ENCODE data around the gene CYP4F3. TPM values are rescaled to one million over a fixed set of nuclear protein-coding genes. Genes with fewer than 3 reads are reported as not detected.
"Not testable (repeated sequence)": the region's sequence is repeated elsewhere in the genome, so short reads cannot be mapped to it uniquely, and the experiment has no call there.

Gene CYP4F3
- total RNA-seq, 1 donor from 2014 or later: 0.14 TPM

DNA sequence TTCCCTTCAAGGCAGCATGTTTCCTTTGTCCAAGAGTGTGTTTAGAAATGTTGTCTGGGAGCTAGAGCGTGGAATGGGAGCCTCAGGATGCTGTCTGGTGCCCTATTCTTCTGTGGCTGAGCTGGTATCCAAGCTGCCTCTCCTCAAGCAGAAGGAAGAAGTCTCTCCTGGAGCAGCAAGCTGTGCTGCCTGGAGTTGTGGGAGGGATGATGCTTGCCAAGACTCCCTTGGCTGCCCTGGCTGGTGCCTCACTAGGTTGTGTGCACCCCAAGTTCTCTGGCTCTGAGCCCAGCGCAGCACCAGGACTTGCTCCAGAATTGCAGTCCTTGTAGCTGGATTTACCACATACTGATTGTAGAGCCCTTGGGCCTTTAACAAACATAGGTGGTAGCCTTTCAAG, 4.7 kb upstream of the CYP4F3 start:
- Mint-ChIP-seq H3K27ac (no peak overlapping the region), H3K4me1 (ENCODE audit: low read depth) (no peaks in the 10 kb centered on the region), H3K36me3 (ENCODE audit: low read depth) (no peaks in the 10 kb centered on the region), H3K27me3 (ENCODE audit: low read depth) (peaks cover 5% of the 10 kb centered on the region), H3K9me3 (no peaks in the 10 kb centered on the region), H3K4me3 (ENCODE audit: low read depth) (no peak overlapping the region)
- intact Hi-C loops (cut with micrococcal nuclease): no loop called here
- DNase-seq (ENCODE audit: low spot score): no peak

DNA sequence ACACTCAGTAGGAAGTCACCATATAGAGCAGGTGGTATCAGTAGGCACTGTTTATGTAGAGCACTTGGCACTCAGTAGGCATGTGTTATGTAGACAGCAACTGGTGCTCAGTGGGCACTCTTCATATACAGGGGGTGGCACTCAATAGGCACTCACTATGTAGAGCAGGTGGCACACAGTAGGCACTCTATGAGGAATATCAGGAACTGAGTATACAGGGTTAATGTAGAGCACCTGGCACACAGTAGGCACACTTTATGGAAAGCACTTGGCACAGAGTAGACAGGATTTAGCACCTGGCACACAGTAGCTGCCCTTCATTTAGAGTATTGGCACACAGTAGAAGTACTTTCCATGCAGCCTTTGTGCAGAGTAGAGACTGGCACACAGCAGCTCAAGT, 1.1 kb upstream of the CYP4F3 start:
- Mint-ChIP-seq H3K4me3 (ENCODE audit: low read depth) (no peak overlapping the region), H3K27ac (no peak overlapping the region), H3K4me1 (ENCODE audit: low read depth) (no peaks in the 10 kb centered on the region), H3K9me3 (no peaks in the 10 kb centered on the region), H3K27me3 (ENCODE audit: low read depth) (peaks cover under 1% of the 10 kb centered on the region), H3K36me3 (ENCODE audit: low read depth) (no peaks in the 10 kb centered on the region)
- DNase-seq (ENCODE audit: low spot score): no peak
- intact Hi-C loops (cut with micrococcal nuclease): no loop called here

DNA sequence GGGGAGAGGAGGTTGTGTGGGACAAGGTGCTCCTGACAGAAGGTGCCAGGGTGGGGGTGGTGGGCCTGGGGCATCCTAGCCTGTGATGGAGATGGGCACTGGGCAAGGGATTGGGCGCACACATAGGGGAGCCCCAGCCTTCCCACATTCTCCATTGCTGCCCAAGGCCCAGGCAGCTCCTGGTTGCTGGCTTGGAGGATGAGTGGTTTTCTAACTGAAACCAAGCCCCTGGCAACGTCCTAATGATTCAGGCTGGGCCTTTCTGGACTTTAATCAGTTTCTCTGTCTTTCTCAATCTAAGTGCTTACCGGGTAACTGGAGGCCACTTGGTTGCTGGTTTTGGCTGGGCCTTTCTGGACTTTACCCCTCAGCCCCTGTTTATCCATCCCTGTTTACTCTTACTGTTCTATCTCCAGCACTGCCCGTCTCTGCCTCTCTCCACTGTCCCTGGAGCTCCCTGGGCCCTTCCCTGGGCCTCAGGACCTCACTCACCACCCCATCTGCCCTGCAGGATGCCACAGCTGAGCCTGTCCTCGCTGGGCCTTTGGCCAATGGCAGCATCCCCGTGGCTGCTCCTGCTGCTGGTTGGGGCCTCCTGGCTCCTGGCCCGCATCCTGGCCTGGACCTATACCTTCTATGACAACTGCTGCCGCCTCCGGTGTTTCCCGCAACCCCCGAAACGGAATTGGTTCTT, 354 bp downstream of the CYP4F3 start:
- Mint-ChIP-seq H3K4me3 (ENCODE audit: low read depth) (no peak overlapping the region), H3K36me3 (ENCODE audit: low read depth) (no peaks in the 10 kb centered on the region), H3K27me3 (ENCODE audit: low read depth) (no peaks in the 10 kb centered on the region), H3K27ac (no peak overlapping the region), H3K4me1 (ENCODE audit: low read depth) (no peaks in the 10 kb centered on the region), H3K9me3 (no peaks in the 10 kb centered on the region)
- intact Hi-C loops (cut with micrococcal nuclease): no loop called here
- DNase-seq (ENCODE audit: low spot score): no peak

DNA sequence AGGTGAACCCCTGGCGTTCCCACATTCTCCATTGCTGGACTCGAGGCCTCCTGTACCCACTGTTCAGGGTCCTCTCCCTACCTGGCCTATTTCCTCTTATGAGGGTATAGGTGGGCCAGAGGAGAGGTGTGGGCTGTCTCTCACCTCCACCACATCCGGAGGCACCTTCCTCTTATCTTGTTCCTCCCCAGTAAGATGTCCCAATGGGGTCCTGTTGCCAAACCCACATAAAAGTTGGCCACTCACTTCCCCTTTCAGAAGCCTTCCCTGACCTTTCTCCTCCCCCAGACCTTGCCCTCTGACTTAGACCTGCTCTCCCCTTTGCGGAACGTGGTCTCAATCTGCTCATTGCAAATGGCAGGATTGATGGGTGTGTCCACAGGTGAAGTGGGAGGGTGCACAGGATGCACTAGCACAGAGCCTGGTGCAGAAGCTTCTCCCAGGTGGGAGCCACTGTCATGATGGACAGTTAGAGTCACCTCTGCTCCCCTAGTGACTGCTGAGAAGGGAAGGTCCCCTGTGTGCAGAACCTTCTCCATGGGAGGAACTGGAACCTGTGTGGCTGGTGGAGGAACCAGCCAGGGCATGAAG, 1.3 kb downstream of the CYP4F3 start:
- H3K27ac Mint-ChIP-seq: no peak overlapping the region
- no peaks in the 10 kb centered on the region for H3K36me3 Mint-ChIP-seq (ENCODE audit: low read depth)
- no peak overlapping the region for H3K4me3 Mint-ChIP-seq (ENCODE audit: low read depth)
- no peaks in the 10 kb centered on the region for H3K9me3 Mint-ChIP-seq
- intact Hi-C loops (cut with micrococcal nuclease): no loop called here
- no peaks in the 10 kb centered on the region for H3K4me1 Mint-ChIP-seq (ENCODE audit: low read depth)
- DNase-seq (ENCODE audit: low spot score): no peak
- H3K27me3 Mint-ChIP-seq (ENCODE audit: low read depth): no peaks in the 10 kb centered on the region

DNA sequence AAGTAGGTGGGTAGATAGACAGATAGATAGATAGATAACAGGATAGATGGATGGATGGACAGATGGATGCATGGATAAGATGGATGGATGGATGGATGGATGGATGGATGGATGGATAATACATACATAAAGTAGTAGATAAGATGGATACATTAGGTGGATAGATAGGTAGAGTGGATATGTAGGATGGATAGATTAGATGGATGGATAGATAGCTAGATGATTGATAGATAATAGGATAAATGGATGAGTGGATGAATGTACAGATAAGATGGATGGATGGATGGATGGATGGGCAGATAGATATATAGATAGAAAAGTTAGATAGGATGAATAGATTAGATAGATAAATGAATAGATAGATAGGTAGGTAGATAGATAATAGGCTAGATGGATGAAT, 2.1 kb downstream of the CYP4F3 start:
- no peaks in the 10 kb centered on the region for H3K27me3 Mint-ChIP-seq (ENCODE audit: low read depth)
- no peak overlapping the region for H3K4me3 Mint-ChIP-seq (ENCODE audit: low read depth)
- H3K27ac Mint-ChIP-seq: no peak overlapping the region
- DNase-seq (ENCODE audit: low spot score): no peak
- intact Hi-C loops (cut with micrococcal nuclease): no loop called here
- no peaks in the 10 kb centered on the region for H3K9me3 Mint-ChIP-seq
- no peaks in the 10 kb centered on the region for H3K36me3 Mint-ChIP-seq (ENCODE audit: low read depth)
- H3K4me1 Mint-ChIP-seq (ENCODE audit: low read depth): no peaks in the 10 kb centered on the region

DNA sequence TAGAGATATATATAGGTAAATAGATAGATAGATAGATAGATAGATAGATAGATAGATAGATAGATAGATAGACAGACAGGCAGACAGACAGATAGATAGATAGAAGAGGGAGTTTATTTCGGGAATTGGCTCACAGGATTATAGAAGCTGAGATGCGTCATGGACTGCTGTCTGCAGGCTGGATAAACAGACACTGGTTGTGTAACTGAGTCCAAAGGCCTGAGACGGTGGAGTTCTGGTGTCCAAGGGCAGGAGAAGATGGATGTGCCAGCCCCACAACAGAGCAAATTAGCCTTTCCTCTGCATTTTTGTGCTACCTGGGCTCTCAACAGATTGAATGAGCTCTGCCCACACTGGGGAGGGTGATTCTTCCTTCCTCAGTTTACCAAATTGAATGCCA, 2.7 kb downstream of the CYP4F3 start:
- Mint-ChIP-seq H3K9me3 (no peaks in the 10 kb centered on the region), H3K4me3 (ENCODE audit: low read depth) (no peak overlapping the region), H3K4me1 (ENCODE audit: low read depth) (no peaks in the 10 kb centered on the region), H3K36me3 (ENCODE audit: low read depth) (no peaks in the 10 kb centered on the region), H3K27me3 (ENCODE audit: low read depth) (no peaks in the 10 kb centered on the region), H3K27ac (no peak overlapping the region)
- DNase-seq (ENCODE audit: low spot score): no peak
- intact Hi-C loops (cut with micrococcal nuclease): no loop called here

DNA sequence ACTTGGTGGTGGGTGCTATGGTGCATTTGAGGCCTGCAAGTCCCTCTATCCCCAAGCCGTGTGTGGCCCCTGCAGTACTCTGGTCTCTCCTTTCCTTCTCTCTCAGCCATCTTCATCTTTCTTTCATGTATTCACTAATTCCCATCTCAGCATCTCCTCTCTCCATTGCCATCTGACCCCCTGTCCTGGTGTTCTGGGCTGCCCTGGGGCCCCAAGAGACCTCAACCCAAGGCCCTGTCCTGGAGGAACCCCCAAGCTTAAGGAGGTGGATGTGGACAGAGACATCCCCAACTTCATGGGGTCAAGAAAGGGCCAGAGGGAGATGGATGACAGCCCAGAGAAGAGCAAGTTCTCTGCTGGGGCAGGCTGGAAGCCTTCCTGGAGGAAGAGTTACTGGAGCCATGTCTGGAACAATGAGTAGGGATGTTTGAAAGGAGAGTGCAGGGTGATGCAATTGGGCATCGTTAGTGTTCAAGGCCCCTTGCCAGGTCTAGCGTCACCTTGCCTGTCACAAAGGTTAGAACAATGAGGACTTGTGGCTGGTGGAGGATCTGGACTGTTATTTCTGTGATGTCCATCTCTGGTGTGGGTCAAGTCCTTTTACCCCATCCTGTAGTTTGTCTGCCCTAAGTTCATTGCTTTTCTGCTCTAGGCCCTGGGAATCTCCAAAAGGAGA, 3.5 kb downstream of the CYP4F3 start:
- no peaks in the 10 kb centered on the region for H3K4me1 Mint-ChIP-seq (ENCODE audit: low read depth)
- no peak overlapping the region for H3K27ac Mint-ChIP-seq
- no peak for DNase-seq (ENCODE audit: low spot score)
- intact Hi-C loops (cut with micrococcal nuclease): no loop called here
- no peaks in the 10 kb centered on the region for H3K9me3 Mint-ChIP-seq
- no peaks in the 10 kb centered on the region for H3K27me3 Mint-ChIP-seq (ENCODE audit: low read depth)
- no peak overlapping the region for H3K4me3 Mint-ChIP-seq (ENCODE audit: low read depth)
- no peaks in the 10 kb centered on the region for H3K36me3 Mint-ChIP-seq (ENCODE audit: low read depth)

DNA sequence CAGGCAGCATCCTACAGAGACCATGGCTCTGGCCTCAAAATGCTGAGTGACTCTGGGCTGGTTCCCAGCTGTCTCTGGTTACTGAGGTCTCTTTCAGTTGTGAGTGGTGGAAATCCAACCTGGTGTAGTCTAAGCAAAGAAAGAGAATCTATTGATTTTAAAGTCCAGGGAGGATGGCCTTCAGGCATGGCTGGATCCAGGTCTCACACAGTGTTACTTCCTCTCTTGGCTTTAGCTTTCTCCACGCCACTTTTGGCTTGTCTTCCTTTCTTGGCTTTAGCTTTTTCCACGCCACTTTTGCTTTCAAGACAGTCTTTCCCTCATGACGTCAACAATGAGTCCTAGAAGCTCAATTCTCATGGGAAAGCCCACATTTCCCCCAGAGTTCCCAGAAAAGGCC, 4.1 kb downstream of the CYP4F3 start:
- H3K27me3 Mint-ChIP-seq (ENCODE audit: low read depth): no peaks in the 10 kb centered on the region
- intact Hi-C loops (cut with micrococcal nuclease): no loop called here
- H3K4me1 Mint-ChIP-seq (ENCODE audit: low read depth): no peaks in the 10 kb centered on the region
- H3K36me3 Mint-ChIP-seq (ENCODE audit: low read depth): no peaks in the 10 kb centered on the region
- no peak overlapping the region for H3K27ac Mint-ChIP-seq
- H3K9me3 Mint-ChIP-seq: no peaks in the 10 kb centered on the region
- no peak for DNase-seq (ENCODE audit: low spot score)
- no peak overlapping the region for H3K4me3 Mint-ChIP-seq (ENCODE audit: low read depth)

DNA sequence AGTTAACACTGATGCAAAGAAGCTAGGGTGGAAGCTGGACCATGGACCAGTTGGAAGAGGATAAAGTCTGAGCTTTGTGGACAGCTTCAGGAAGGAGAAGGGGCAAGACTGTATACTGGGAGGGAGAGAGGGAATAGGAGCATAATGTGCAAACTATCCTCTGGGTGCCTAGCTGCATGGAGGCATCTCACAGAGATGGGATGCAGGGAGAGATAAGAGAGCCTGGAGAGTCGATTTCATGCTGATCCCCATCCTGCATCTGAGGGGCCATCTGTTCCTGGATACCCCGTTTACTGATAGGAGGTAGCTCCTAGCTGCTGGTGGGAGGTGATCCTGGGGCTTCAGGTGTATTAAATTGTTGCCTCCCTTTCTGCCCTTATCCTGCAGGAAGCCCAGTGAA, 8.8 kb downstream of the CYP4F3 start:
- Mint-ChIP-seq H3K4me3 (ENCODE audit: low read depth) (no peak overlapping the region), H3K4me1 (ENCODE audit: low read depth) (no peaks in the 10 kb centered on the region), H3K9me3 (no peaks in the 10 kb centered on the region), H3K36me3 (ENCODE audit: low read depth) (no peaks in the 10 kb centered on the region), H3K27me3 (ENCODE audit: low read depth) (peaks cover 2% of the 10 kb centered on the region), H3K27ac (no peak overlapping the region)
- intact Hi-C loops (cut with micrococcal nuclease): no loop called here
- DNase-seq (ENCODE audit: low spot score): no peak

DNA sequence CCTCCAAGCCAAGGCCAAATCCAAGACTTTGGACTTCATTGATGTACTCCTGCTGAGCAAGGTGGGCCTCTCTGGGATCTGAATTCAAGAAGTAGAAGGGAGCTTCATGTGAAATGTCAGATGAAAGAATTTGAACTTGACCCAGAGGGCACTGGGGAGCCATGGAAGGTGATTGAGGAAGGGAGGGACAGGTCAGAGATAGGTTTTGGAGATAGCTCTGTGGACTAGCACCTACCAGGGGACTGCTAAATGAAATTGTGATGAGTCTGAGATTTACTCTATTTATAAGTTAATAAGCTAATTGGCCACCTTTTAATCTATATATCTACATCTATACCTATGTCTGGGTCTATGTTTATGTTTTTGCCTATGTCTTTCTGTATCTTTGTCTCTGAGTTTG, 9.4 kb downstream of the CYP4F3 start:
- H3K27me3 Mint-ChIP-seq (ENCODE audit: low read depth); H3K4me3 Mint-ChIP-seq (ENCODE audit: low read depth); DNase-seq (ENCODE audit: low spot score); H3K4me1 Mint-ChIP-seq (ENCODE audit: low read depth); H3K9me3 Mint-ChIP-seq; H3K27ac Mint-ChIP-seq; H3K36me3 Mint-ChIP-seq (ENCODE audit: low read depth); intact Hi-C loops (cut with micrococcal nuclease): not testable (repeated sequence)

DNA sequence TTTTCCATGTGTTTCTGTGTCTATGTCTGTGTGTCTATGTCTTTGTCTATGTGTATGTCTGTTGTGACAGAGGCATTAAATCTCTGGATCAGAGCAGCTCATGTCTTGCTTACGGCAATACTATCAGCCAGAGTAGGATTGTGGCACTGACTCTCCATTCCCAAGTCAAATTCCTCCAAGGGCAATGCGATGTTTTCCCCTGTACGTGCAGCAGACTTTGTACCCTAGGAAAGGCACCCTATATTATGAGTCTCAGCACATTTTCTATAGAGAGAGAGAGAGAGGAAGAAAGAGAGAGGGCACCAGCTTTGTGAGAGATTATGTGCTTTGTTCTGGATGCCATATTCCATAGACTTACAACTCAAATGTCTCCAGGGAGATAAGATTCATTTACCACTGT, 11.1 kb downstream of the CYP4F3 start:
- H3K27me3 Mint-ChIP-seq (ENCODE audit: low read depth): peaks cover 2% of the 10 kb centered on the region
- intact Hi-C loops (cut with micrococcal nuclease): no loop called here
- no peaks in the 10 kb centered on the region for H3K9me3 Mint-ChIP-seq
- H3K36me3 Mint-ChIP-seq (ENCODE audit: low read depth): no peaks in the 10 kb centered on the region
- no peak for DNase-seq (ENCODE audit: low spot score)
- no peak overlapping the region for H3K4me3 Mint-ChIP-seq (ENCODE audit: low read depth)
- H3K27ac Mint-ChIP-seq: no peak overlapping the region
- no peaks in the 10 kb centered on the region for H3K4me1 Mint-ChIP-seq (ENCODE audit: low read depth)

DNA sequence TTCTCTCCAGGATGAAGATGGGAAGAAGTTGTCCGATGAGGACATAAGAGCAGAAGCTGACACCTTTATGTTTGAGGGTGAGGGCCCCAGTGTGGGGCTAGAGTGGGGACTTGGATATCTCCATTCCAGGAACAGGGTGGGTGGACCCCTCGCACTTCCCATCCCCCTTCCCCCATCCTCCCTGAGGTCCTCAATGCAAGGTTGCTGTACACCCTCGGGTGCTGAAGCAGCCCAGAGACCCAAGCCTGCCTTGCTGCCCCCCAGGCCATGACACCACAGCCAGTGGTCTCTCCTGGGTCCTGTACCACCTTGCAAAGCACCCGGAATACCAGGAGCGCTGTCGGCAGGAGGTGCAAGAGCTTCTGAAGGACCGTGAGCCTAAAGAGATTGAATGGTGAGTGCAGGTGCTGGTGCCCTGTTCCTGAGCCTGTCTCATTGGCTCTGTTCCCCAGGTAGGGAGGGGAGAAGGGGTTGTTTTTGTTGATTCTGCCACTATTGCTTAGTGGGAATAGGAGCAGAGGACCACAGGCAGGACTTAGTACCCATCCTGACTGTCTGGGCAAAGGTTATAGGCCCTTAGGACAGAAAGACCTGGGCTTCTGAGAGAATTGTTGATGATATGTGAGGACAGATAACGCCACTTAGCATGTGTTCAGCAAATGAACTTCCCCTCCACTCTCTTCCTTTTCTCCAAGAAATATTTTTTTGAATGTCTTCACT, 12.0 kb downstream of the CYP4F3 start:
- DNase-seq (ENCODE audit: low spot score): no peak
- H3K36me3 Mint-ChIP-seq (ENCODE audit: low read depth): no peaks in the 10 kb centered on the region
- peaks cover 2% of the 10 kb centered on the region for H3K27me3 Mint-ChIP-seq (ENCODE audit: low read depth)
- intact Hi-C loops (cut with micrococcal nuclease): no loop called here
- H3K4me1 Mint-ChIP-seq (ENCODE audit: low read depth): no peaks in the 10 kb centered on the region
- H3K27ac Mint-ChIP-seq: no peak overlapping the region
- no peak overlapping the region for H3K4me3 Mint-ChIP-seq (ENCODE audit: low read depth)
- no peaks in the 10 kb centered on the region for H3K9me3 Mint-ChIP-seq

DNA sequence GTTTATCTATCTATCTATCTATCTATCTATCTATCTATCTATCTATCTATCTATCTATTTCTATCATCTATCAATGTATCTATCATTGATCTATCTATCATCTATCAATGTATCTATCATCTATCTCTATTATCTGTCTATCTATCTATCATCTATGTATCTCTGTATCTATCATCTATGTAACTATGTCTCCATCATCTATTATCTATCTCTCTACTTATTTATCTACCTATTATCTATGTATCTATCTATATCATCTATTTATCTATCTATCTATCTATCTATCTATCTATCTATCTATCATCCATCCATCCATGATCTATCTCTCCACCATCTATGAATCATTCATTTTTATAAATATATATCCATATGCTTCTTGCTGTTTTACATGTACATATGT, 15.8 kb downstream of the CYP4F3 start:
- Mint-ChIP-seq H3K4me1 (ENCODE audit: low read depth) (no peaks in the 10 kb centered on the region), H3K27me3 (ENCODE audit: low read depth) (peaks cover 2% of the 10 kb centered on the region), H3K4me3 (ENCODE audit: low read depth) (no peak overlapping the region), H3K27ac (no peak overlapping the region), H3K9me3 (no peaks in the 10 kb centered on the region), H3K36me3 (ENCODE audit: low read depth) (no peaks in the 10 kb centered on the region)
- intact Hi-C loops (cut with micrococcal nuclease): no loop called here
- no peak for DNase-seq (ENCODE audit: low spot score)
